Activated CD4-positive, alpha-beta T cell treated with anti-CD3 and anti-CD28 coated beads, Interleukin-2, amount 50 U/mL, for 4 hours (primary cell): Measurements from ENCODE around the gene TRIM44.
"Not testable (repeated sequence)": the region's sequence is repeated elsewhere in the genome, so short reads cannot be mapped to it uniquely, and the experiment has no call there.

Experiments used
- DNase-seq, 2 experiments: peaks; one replicate each; pipeline ENCODE4 v3.0.0-alpha.2; 2020

TRIM44 gene

GRCh38 chr11:35723493-35723892 is 60.9 kb downstream of the TRIM44 start:
- no peak for DNase-seq

DNA sequence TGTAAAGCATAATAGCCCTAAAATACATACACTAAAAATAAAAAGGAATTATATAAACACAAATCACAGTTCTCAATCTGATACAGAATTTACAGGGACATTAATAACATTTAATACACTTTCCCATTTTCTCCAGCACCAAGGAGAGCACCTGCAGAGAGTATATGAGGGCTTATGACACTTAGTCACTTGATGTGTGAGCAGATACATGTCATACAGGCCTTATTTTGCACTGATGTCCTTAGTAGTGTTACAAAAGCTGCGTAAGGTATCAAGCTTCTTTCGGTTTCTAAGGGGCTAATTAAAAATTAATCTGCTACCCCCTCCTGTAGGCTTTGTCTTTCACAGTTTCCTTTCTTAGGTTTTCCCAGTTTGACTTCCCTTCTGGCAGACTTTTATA is 61.3 kb downstream of the TRIM44 start:
- DNase-seq, result no peak

- DNase-seq, result no peak
These were observed 63.3 kb downstream of the TRIM44 start for GRCh38 chr11:35725885-35726284.

- DNase-seq, result no peak
These were observed 64.6 kb downstream of the TRIM44 start for GRCh38 chr11:35727140-35727539.

DNA sequence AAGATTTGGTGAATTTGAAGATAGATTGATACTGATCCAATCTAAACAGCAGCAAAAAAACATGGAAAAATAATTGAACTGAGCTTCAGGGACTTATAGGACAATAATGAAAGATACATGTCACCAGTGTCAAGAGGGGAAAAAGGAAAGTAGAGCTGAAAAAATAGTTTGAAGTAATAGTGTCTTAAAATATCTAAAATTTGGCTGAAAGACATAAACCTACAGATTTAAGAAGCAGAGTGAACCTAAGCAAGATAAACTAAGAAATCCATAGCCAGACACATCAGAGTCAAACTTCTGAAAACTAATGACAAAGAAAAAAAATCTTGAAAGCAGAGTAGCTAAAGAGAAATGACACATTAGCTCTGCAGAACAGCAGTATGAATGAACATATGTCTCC is 67.7 kb downstream of the TRIM44 start:
- DNase-seq, result no peak

GRCh38 chr11:35734669-35735410 is 72.3 kb downstream of the TRIM44 start:
- no peak for DNase-seq

- DNase-seq, result no peak
These were observed 72.8 kb downstream of the TRIM44 start for GRCh38 chr11:35735411-35735810.

DNA sequence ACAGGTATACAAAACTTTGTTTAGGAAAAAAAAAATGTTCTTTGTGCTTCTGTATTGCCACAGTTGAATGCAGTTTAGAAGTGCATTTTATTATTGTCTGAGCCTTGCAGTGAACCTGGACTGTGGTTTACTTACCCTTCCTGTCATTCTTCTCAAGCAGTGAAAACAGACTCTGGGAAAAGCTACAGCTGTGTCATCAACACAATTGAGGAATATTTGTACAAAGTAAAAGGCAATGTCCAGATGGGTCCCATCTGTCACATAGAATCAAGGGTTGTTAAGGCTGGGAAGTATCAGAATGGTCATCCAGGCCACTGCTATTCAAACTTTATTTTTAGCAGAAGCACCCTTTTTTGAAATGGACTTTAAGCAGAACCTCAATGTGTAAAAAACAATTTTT is 73.3 kb downstream of the TRIM44 start:
- DNase-seq, result no peak

DNA sequence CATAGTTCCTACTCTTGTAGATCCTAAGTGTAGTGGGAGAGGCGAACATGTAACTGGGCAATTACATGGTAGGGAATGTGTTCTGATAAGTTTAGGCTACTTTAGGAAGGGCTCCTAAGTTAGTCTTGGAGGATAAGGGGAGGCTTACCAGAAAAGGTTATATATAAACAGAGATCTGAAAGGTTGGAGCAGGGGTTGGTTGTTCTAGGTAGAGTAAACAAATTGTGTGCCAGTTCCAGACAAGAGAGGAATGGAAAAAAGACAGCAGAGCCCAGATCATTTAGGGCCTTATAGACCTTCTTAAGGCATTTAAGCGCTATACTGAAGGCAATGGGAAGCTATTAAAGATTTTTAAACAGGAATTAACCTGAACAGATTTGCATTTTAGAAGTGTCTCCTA is 74.4 kb downstream of the TRIM44 start:
- no peak for DNase-seq

GRCh38 chr11:35740061-35740799 is 77.7 kb downstream of the TRIM44 start:
- DNase-seq, result no peak

GRCh38 chr11:35742707-35743454 is 80.3 kb downstream of the TRIM44 start:
- DNase-seq, result no peak

- DNase-seq, result no peak
These were observed 84.0 kb downstream of the TRIM44 start for GRCh38 chr11:35746356-35747153.

DNA sequence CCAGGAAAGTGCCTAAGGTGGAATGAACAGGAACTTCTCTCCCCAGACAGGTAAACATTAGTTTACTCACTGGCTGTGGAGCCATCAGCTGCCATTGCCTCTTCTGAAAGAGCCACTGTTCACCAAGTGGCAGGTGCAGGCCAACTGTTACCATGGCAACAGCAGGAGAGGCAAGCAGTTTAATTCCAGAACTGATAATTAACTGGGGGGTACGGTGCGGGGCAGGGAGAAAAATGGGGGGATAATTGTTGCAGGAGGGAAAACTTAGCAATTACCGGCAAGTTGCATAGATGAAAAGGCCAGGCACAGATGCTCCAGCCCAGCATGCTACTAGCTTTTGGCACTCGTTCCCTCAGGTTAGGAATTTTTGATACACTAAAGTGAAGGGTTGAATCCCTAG is 85.1 kb downstream of the TRIM44 start:
- no peak for DNase-seq

DNA sequence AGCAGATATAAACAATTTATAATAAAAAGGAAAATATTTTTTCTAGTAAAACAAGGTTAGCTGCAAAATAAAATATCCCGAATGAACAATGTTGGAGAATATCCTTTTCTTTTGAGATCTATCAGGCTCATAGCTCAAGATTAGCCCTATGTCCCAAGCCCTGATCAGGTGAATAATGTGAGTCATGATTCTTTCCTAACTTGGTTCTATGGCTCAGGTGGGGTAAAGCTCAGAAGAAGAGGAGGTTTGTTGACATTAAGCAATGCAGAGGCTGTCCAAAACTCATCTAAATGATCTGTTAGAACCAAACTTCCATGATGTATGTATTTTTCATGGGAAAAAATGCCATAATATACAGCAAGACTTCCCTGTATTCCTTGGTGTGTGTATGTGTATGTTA is 86.1 kb downstream of the TRIM44 start:
- no peak for DNase-seq

GRCh38 chr11:35750315-35750714 is 87.7 kb downstream of the TRIM44 start:
- no peak for DNase-seq

- DNase-seq, result no peak
These were observed 88.5 kb downstream of the TRIM44 start for GRCh38 chr11:35750981-35751663.

DNA sequence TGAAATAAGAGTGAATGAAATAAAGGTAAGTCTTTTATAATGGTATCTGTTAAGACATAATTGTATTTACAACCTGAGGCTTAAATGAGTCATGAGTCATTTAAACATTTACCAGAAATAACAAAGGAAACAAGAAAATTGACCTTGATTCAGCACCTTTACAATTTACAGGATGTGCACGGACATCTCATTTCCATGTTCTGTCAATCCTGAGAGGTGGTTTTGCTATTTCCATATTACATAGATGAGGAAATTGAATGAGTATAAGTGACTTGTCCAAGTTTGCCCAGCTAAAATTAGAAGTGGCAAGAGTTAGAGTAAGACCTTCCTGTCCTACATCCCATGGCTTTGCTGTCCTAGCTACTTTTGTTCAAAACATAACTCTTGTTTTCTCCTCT is 89.1 kb downstream of the TRIM44 start:
- DNase-seq, result no peak

DNA sequence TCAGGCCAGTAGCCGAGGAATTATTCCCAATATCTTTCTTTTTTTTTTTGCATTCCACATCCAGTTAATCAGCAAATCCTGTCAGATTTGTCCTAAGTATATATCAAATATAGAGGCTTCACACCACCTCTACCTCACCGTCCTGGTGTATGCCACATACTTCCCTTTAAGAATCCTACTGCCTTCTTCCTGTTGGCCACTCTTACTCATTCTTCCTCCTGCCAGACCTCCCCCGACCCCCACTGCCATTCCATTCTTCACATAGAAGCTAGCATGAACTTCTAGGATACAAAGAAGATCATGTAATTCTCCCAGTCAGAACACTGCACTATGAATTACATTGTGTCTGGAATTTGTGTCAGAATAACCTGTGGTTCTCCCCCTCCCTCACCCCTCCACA is 89.5 kb downstream of the TRIM44 start:
- no peak for DNase-seq

DNA sequence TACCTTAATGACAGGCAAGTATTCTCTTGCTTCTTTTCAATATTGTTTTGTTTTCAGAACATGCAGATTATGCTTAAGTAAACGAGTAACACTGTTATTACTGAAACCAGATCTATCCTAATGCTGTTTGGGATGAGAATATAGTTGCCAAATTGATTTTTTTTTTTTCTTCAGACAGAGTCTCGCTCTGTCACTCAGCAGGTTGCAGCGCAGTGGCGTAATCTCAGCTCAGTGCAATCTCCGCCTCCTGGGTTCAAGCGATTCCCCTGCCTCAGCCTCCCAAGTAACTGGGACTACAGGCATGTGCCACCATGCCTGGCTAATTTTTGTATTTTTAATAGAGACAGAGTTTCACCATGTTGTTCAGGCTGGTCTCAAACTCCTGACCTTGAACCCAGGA is 91.0 kb downstream of the TRIM44 start:
- DNase-seq, result not testable (repeated sequence)

DNA sequence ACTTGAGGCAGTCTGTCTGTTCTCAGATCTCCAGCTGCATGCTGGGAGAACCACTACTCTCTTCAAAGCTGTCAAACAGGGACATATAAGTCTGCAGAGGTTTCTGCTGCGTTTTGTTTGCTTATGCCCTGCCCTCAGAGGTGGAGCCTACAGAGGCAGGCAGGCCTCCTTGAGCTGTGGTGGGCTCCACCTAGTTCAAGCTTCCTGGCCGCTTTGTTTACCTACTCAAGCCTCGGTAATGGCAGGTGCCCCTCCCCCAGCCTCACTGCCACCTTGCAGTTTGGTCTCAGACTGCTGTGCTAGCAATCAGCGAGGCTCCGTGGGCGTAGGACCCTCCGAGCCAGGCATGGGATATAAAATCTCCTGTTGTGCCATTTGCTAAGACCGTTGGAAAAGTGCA is 97.4 kb downstream of the TRIM44 start:
- DNase-seq, result not testable (repeated sequence)

- DNase-seq, result no peak
These were observed 99.3 kb downstream of the TRIM44 start for GRCh38 chr11:35761899-35762298.

DNA sequence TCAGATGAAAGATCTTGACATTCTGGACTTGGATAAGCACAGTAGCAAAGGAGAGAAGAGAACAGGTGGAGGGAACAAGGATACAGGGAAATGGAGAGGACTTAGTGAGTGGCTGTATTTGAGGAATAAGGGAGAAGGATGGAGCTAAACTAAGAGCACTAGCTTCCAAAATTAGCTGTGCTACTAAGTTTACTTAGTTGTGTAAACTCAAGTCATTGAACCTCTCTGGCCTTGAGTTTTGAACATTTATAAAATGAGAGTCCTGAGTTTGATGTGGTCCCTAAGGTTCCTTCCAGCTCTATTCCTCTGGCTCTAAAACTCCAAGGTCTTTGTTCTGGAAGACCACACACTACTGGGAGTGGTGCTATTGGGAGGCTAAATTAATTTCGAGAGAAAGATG is 100.7 kb downstream of the TRIM44 start:
- no peak for DNase-seq
